GDM1 (cell line): ENCODE measurements around the gene CHST11.

Source experiments
- DNase-seq: peaks from one replicate; lab custom pipeline; 2025; lab: John Stamatoyannopoulos, UW

CHST11 gene

GRCh38 chr12:104586351-104586919 is 129.7 kb downstream of the CHST11 start:
- no peak for DNase-seq

DNA sequence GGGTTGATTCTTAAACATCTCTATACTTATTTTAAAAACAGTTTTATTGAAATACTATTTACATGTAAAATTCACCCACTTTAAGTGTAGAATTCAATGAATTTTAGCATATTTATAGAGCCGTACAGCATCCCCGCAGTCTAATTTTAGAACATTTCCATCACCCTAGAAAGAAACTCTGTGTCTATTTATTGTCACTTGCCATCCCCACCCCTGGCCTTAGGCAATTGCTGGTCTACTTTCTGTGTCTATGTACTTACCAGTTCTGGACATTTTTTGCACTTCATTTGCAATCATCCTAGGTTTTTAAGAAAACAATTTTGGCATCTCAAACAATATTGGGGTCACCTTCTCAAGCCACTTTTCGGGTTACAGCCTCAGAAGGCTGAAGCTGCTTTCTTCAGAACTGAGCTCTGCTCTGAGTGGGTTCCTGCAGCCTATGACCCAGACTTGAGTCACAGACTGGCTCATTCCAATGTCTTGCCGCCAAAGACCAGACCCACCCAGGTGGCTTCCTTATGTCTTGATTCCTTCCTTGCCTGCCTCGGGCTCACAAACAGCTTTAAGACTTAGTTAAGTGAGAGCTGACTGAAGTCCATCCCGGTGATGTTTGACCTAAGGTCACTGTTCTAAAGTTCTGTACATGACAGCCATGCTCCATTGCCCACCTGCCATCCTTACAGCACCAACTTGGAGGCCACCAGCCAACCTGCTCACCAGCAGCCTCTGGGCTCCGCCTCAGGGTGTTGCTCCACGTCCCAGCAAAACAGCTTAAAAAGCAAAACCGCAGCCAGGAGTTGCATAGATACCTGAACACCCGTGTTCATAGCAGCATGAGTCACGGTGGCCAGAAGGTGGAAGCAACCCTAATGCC is 131.5 kb downstream of the CHST11 start:
- no peak for DNase-seq

DNA sequence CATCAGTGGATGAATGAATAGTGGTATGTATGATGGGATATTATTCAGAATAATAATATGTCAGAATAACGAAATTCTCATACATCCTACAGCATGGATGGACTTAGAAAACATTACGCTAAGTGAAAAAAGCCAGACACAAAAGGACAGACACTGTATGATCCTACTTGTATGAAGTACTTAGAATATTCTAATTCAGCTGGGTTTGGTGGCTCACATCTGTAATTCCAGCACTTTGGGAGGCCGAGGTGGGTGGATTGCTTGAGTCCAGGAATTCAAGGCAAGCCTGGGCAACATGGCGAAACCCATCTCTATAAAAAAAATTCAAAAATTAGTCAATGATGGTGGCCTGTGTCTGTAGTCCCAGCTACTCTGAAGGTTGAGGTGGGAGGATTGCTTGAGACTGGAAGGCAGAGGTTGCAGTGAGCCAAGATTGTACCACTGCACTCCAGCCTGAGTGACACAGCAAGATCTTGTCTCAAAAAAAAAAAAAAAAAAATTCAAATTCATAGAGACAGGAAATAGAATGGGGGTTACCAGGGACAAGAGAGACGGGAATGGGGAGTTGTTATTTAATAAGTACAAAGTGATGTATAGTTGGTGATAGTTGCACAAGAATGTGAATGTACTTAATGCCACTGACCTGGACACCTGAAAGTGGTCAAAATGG is 132.3 kb downstream of the CHST11 start:
- no peak for DNase-seq

- no peak for DNase-seq
These were observed 133.3 kb downstream of the CHST11 start for GRCh38 chr12:104590022-104590421.

DNA sequence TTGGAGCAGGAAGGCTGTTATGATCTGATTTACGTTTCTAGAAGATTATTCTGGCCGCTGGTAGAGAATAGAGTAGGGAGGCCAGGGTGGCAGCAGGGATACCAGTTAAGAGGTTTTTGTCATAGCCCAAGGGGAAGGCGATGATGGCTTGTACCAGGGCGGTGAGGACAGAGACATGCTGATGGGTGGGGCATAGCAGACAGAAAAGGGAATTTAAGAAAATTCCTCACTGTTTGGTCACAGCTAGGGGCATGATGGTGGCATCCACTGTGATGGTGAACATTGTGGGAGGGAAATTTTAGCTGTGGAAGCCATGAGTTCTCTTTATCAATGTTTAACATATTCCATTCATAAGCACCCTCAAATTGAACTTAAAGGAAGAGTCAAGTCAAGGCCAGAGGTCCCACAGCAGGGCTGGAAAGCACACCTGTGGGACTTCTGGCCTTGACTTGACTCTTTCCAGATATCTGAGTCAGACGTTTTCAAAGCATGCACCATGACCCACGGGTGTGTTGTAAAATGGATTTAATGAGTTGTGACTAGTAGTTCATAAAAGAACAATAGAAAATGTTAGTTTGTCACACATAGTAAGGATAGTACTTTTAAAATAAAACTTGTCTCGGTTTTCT is 134.6 kb downstream of the CHST11 start:
- DNase-seq: no peak

DNA sequence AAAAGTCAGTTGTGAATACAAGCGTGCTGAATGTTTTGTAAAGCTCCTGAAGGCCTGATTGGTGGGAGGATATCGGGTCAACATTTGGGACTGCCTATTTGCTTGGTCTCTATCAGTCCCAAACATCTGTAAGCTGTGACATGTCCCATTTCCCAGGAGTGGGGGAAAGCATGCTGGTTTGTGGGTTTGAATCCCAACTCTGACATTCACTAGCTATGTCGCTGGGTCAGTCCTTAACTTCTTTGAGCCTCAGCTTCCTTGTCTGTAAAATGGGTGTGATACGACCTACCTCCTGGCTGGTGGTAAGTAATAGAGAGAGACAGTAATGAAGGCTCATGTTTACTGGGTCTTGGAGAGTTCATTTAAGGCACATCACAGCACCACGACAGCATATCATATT is 136.7 kb downstream of the CHST11 start:
- no peak for DNase-seq

GRCh38 chr12:104596134-104596799 is 139.5 kb downstream of the CHST11 start:
- DNase-seq: no peak

DNA sequence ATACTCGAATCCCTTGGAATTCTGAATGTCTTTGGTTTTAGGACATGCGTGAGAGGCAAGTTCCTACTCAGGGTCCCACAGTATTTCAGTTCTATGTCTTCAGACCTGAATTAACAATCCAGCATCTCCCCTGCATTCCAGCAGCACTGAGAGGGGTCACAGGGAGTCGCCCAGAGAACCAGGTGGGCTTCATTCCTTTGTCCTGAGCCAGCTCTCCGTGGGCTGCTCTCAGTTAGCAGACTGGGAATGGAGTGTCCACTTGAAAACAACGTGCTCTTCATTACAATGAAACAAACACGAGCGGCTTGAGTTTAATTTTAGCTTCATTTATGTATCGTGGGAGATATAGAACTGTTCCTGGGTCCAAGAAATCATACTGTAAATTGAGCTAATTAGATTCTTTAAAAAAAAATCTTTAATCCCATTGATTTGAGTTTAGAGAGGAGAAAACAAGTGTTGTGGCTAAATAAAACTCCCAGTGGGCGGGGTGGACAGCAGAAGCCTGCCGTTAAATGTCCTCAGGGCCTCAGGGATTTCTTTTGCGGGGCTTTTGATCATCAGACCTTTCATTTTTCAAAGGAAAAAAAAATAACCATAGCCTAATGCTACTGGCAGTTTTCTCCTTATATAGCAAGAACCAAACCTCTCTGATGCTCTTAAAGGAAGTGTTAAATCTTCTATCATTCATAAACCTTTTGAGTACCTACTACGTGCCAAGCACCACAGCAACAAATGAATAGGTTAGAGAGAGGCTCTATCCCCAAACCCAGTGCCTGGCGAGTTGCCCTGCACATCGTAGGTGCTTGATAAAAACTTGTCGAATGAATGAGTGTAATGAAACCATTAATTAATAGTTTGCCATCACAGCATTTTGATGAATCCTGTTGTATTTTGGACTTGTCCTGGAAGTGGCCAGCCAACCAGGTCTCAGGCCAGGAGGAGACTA is 140.4 kb downstream of the CHST11 start:
- DNase-seq: no peak

- peak; percentile 49 for DNase-seq
These were observed 141.9 kb downstream of the CHST11 start for GRCh38 chr12:104598342-104599271.

DNA sequence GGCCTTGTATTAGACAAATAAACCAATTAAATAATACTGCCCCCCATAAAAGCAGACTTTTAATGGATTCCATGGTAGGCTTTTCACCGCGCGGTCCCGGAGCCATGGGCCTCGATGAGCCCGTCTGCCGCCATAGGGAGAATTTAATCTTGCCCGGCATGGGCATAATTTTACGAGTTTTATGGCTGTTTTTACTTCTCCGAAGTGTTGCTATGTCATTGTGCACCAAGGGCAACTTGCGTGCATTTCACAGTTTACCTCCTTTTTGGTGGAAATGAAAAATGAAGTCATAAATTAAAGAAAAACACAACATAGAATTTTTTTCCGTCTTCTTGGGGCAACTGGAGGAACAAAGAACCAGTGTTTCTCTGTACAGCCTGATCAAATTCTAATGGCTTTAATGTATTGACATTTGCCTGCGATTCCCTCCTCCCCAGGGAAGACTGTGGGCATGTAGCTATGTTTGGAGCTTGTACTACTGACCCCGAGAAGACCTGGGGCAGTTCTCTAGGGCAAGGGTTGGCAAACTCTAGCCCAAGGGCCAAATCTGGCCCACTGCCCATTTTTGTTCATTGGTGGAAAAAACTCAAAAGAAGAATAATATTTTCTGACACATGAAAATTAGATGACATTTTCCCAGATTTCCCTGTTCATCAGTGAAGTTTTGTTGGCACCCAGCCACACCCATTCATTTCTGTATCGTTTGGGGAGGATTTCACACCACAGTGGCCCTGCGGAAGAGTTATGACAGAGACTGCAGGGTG is 142.7 kb downstream of the CHST11 start:
- no peak for DNase-seq

DNA sequence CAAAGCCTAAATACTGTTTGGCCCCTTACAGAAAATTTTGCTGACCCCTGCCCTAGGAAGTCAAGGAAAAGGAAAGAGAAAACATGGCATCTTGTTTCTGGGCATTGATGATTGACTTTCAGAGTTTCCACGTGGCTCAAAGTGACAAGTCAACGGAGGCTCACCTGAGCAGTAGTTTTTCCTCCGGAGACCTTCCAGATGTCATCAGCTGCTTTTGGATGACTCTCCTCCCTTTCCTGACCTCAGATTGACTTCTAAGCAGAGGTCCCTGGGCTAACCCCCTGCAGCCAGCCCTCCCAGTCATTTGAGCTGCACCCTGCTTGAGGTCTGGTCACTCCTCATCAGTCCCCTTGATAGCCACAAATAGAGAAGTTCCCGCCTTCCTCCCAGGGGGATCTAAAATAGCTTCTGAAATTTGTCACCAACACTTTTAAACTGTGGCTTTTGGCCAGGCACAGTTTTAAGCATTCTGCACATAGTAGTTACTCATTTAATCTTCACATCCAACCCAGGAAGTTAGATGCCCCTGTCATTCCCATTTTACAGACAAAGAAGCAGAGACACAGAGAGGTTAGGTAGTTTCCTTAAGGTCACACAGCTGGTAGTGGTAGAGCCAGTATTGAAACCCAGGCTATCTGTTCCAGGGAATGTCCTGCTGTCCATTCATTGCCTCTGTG is 143.4 kb downstream of the CHST11 start:
- no peak for DNase-seq

DNA sequence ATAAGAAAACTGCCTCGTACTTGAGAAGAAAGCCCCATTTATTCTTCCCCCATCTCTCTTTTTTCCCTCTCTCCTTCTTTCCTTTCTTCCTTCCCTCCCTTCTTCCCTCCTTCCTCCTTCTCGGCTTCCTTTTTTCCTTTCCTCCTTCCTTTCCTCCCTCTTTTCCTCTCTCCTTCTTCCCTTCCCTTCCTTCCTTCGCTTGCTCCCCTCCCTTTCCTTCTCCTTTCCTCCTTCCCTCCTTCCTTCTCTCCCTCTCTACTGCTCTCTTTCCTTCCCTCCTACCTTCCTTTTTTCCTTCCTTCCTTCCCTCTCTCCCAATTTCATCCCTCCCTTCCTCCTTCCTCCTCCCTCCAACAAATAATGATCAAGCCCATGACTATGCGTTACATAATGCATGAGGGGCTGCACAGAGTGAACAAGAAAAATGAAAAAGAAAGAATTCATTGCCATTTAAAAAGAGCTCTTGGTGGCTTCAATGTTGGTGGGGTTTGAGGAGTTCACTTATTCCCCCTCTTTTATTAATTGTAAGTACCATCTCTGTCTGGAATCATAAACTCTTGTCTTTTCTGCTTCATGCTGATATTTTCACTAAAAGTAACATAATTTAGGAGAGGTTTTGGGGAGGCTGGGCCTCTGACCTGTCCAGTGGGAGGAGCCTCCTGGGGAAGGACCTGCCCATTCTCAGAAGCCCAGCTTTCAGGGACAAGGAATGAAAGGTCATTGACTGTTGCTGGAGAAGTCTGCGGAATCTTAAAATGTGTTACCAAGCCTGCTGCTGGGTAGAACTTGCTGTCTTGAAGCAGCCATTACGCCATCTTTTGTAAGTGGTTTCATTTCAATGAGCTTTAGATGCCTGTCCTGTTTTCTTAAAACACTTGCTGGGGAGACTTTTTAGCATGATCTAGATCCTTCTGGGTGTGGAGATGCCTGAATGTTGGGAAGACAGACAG is 144.3 kb downstream of the CHST11 start:
- DNase-seq: no peak

GRCh38 chr12:104602406-104602805 is 145.7 kb downstream of the CHST11 start:
- no peak for DNase-seq

- DNase-seq: no peak
These were observed 146.1 kb downstream of the CHST11 start for GRCh38 chr12:104602896-104603295.

DNA sequence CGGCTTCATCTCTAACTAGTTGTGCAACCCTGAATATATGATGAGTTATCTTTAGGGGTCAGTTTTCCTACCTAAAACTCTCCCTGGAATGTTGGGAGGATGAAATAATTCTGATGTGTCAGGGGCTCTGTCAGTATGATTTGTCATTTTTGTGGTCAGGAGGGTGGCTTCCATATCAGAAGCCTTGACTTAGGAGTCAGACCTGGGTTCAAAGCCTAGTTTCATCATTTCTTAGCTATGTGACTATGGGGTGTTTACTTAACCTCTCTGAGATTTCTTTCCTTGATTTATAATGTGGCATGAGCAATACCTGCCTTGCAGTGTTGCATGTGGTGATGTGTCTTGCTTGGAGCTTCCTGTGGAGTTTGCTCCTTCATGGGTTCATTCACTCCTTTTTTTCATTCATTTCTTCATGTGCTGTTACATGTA is 146.8 kb downstream of the CHST11 start:
- DNase-seq: no peak

- DNase-seq: peak; percentile 82
These were observed 147.6 kb downstream of the CHST11 start for GRCh38 chr12:104604070-104604994.
